ENCODE results near the gene C7orf33.
"Not testable (repeated sequence)": the region's sequence is repeated elsewhere in the genome, so short reads cannot be mapped to it uniquely, and the experiment has no call there.

Gene C7orf33, protein sequence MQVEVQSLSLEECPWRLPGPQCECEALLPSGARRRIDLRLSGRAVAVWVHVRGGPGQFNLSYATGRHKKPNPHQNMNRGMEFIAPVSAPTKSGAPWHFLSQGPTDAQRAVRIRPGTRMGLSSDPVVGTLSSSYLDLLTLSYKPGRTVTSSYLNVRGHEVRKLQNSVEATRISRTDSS

GRCh38 chr7:148590471-148590870, at the start of gene C7orf33:
Gene C7orf33, plus strand, starts transcription at chr7:148590766. Its CDS starts 160 bp downstream, at chr7:148590926.
- DNase-seq, result no peak

DNA sequence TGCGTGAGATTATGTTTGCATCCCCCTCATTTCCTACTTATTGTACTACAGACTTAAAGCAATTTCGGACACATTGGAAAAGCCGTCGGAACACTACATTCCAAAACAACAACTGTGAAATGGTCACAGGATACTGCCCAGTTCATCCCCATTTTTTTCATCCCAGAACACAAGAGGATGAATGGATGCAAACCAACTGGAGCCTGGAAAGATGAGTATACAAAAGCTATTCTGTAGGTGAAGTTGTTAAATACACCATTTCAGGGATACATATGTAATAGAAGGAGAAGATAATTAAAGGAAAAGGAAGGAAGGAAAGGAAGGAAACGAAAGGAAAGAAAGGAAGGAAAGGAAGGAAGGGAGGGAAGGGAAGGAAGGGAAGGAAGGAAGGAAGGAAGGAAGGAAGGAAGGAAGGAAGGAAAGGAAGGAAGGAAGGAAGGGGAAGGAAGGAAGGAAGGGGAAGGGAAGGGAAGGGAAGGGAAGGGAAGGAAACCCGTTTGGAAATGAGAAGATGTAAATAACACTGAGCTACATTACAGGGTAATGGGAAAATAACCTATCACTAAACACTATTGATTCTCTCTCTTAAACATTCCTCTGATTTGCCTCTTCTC, 48.6 kb upstream of the C7orf33 start:
- no peak for DNase-seq

- no peak for DNase-seq
Measured at GRCh38 chr7:148543302-148543701, 47.3 kb upstream of the C7orf33 start.

DNA sequence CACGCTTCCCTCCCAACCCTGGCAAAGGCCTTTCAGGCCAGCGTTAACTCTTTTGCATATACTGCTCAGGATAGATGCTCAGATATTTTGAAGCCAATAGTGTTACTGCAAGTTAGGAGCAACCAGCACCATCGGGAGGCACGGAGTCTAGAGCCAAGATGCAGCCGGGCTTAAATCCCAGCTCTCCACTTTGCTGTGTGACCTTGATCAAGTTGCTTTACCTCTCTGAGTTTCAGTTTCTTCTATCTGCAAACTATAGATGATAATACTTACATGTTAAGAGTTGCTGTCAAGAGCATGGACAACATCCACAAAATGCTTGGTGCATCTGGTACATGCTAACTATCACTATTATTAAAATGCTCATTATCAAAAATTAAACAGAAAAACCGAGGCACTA, 45.4 kb upstream of the C7orf33 start:
- no peak for DNase-seq

GRCh38 chr7:148545932-148546331, 44.6 kb upstream of the C7orf33 start:
- DNase-seq, result no peak

DNA sequence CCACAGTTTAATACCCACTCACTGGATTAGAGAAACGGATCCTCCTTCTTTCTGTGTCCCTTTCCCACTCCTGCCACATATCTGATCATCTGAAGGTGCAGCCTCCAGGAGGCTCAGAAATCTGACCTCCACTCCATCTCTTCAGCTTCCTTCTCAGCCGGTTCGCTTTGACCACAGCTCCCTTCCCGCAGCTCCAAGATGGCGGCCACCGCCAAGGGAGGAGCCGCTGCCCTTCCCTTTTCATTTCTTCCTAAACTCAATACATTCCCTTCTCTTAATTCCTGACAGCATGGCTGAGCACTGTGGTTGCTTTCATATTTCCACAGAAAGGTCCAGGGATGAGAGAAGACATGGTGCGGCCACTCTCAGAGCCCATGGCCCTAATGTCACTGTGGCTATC, 43.7 kb upstream of the C7orf33 start:
- no peak for DNase-seq

DNA sequence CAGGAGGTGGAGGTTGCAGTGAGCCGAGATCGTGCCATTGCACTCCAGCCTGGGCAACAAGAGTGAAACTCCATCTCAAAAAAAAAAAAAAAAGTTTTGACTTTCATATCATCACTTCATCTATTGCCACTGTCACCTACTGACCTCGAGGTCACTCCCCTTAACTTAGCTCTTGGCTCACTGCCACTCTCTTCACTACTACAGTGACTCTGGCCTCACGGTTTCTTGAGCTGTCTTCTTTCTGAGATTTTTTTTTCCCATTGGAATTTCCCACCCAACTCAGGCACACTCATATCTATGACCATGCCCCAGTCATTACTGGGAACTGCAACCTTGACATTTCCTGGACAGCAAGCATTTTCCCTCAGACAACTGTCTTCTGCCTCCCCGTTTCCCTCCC, 42.6 kb upstream of the C7orf33 start:
- no peak for DNase-seq

GRCh38 chr7:148553979-148554378, 36.6 kb upstream of the C7orf33 start:
- no peak for DNase-seq

DNA sequence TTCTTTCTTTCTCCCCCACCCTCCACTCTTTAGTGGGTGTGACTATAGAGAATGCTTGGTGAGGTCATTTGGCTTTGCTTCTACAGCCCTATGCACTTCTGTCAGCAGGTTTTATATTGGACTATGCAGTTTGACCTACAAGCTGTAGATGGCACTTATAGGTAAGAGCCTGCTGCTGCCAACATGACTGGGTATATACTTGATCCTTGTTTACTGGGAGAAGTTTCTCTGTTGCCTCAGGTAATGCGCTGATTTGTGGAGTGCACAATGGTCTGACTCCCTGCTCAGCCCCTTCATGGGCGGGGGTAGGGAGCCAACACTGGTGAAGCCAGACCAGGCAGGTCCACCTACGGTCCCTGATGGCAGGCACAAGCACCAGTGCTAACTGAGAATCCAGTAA, 33.7 kb upstream of the C7orf33 start:
- DNase-seq, result no peak

GRCh38 chr7:148558914-148559313, 31.7 kb upstream of the C7orf33 start:
- no peak for DNase-seq

DNA sequence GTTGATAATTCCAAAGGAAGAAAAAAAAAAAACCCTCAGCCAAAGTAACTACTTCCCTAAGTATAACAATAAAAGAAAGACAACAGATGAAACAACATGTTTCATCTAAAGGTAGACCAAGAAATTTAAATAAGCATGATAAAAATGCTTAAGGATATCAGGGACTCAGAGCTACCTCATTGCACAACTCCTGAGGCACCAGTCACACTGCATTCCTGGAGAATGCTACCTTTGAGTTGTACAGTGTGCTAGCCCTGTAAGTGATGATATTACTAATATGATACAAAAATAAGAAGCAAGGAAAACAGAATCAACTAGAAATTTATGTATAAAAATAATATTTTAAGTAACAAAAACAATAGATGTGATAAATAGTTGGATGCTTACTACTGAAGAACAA, 29.5 kb upstream of the C7orf33 start:
- DNase-seq, result no peak

GRCh38 chr7:148563583-148564274, 26.8 kb upstream of the C7orf33 start:
- no peak for DNase-seq

DNA sequence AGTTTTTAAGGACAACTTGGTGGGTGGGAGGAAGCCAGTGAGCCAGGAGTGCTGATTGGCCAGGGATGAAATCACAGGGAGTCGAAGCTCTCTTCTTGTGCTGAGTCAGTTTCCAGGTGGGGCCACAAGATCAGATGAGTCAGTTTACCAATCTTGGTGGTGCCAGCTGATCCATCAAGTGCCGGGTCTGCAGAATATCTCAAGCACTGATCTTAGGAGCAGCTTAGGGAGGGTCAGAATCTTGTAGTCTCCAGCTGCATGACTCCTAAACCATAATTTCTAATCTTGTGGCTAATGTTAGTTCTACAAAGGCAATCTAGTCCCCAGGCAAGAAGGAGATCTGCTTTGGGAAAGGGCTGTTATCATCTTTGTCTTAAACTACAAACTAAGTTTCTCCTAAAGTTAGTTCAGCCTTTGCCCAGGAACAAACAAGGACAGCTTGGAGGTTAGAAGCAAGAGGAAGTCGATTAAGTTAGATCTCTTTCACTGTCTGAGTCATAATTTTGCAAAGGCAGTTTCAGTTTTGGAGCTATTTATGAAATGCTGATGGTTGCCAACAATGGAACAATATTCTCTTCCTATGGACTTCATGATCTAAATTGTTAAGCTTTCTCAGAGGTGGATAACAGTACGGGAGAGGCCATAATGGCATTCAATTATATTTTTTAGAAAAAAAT, 26.2 kb upstream of the C7orf33 start:
- DNase-seq, result not testable (repeated sequence)

DNA sequence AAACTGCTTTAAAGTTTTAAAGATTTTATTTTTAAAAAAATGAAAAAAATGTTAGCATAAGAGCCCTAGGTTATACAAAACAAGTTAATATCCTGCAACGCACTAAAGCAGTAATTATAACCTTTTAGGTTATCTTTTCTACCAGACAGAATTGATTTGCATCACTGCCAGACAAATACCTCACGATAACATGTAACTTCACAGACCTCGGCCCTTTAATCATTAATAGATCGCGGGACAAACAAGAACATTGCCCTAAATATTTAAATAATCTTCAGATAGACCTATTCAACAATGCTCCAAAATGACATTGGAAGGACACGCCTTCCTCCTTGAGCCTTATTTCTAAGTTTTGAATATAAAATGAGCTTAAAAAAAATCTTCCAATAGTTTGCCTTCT, 23.8 kb upstream of the C7orf33 start:
- DNase-seq, result no peak

DNA sequence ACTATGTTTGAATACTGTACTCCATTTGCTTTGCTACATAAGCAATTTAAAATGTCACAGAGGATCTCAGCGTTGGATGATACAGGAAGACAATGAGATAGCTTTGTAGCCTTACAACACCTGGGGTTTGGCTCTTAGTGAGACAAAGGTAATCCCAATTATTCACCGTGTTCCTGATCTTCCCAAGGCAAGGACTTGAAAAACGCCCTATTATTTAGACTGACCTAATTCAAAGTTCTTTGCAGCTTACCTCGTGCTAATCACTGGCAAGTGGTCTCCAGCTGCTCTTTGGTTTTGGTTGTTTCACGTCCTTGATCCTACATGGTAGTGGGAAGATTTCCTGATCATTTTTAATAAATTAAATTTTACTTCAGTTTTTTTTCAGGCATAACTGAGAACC, 23.0 kb upstream of the C7orf33 start:
- DNase-seq, result no peak

DNA sequence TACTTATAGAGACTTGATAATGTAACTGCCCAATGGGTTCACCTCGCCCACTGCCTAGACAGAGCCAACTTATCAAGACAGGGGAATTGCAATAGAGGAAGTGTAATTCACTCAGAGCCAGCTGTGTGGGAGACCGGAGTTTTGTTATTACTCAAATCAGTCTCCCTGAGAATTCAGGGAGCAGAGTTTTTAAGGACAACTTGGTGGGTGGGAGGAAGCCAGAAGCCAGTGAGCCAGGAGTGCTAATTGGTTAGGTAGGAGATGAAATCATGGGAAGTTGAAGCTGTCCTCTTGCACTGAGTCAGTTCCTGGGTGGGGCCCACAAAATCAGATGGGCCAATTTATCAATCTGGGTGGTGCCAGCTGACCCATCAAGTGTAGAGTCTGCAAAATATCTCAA, 20.1 kb upstream of the C7orf33 start:
- no peak for DNase-seq

DNA sequence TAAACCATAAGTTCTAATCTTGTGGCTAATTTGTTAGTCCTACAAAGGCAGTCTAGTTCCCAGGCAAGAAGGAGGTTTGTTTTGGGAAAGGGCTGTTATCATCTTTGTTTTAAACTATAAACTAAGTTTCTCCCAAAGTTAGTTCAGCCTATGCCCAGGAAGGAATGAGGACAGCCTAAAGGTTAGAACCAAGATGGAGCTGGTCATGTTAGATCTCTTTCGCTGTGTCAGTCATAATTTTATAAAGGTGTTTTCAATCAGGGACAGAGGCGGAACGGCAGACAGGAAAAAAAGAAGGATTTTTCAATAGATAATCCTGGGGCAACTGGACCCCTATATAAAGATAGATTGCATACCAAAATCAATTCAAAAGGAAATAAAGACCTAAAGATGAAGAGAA, 19.6 kb upstream of the C7orf33 start:
- not testable (repeated sequence) for DNase-seq

GRCh38 chr7:148571381-148571780, 19.2 kb upstream of the C7orf33 start:
- no peak for DNase-seq

DNA sequence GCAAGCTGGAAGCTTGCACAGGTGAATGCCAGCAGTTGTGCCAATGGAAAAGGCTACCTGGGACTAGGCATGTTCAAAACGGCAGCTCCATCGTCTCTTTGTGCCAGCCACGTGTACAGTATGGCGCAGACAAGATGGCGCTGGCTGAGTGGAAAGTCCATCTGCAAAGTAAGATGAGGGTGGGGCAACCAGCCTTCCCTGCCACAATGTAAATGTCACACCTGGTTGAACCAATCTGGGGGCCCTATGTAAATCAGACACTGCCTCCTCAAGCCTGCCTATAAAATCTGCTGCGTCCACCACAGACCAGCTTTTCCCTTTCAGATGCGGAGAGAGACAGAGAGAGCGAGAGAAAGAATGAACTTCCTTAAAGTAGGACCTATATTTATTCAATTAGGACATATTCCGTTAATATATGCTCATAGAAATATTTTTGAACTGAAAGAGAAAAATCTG, 18.5 kb upstream of the C7orf33 start:
- DNase-seq, result no peak

DNA sequence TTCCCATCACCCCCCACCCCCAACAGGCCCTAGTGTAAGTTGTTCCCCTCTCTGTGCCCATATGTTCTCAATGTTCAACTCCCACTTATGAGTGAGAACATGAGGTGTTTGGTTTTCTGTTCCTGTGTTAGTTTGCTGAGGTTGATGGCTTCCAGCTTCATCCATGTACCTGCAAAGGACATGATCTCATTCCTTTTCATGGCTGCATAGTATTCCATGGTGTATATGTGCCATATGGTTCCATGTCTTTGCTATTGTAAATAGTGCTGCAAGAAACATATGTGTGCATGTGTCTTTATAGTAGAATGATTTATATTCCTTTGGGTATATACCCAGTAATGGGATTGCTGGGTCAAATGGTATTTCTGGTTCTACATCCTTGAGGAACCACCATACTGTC, 17.0 kb upstream of the C7orf33 start:
- DNase-seq, result not testable (repeated sequence)

- peak; percentile 54 for DNase-seq
Measured at GRCh38 chr7:148575640-148576411, 14.7 kb upstream of the C7orf33 start.

GRCh38 chr7:148579366-148579765, 11.2 kb upstream of the C7orf33 start:
- DNase-seq, result no peak

GRCh38 chr7:148580446-148580845, 10.1 kb upstream of the C7orf33 start:
- no peak for DNase-seq

Measured in activated CD4-positive, alpha-beta T cell treated with anti-CD3 and anti-CD28 coated beads for 1 hour (primary cell).